IMR-90 (cell line): ENCODE measurements around the gene CANX. TPM values are rescaled to one million over a fixed set of nuclear protein-coding genes. Genes with fewer than 3 reads are reported as not detected.

Experiments used
- ATAC-seq: fragments of 200-7000 bp; cut with Tn5 transposase; 2 replicates; pipeline ENCODE4 v1.9.1; 2020; ENCODE audit warnings: low read depth, mild to moderate bottlenecking, moderate library complexity
- Bru-seq: library from RNA; stranded (reverse); fragments of 400-500 nt; gene quantifications from one replicate; lab custom pipeline; 2021; lab: Mats Ljungman, UMichigan
- BruChase-seq, 2 experiments: library from RNA; stranded (reverse); fragments of 400-500 nt; gene quantifications; one replicate each; lab custom pipeline; 2021; lab: Mats Ljungman, UMichigan
- BruUV-seq: library from RNA; stranded (reverse); fragments of 400-500 nt; replicated peaks from 2 replicates; lab custom pipeline; 2021; lab: Mats Ljungman, UMichigan
- CTCF ChIA-PET: fragments of 300-600 bp; formaldehyde crosslinking; extraction: SDS; loops from one replicate; lab custom pipeline; 2021; ENCODE audit warnings: antibody characterized with exemption; lab: Yijun Ruan, JAX
- POLR2A ChIA-PET: fragments of 300-600 bp; sonication (Branson Sonifier 250); formaldehyde crosslinking; loops from one replicate; lab custom pipeline; 2022; ENCODE audit warnings: antibody characterized with exemption; ENCODE audit not compliant: unreplicated experiment; lab: Charles Lee
- DNase-seq: peaks from one replicate; pipeline ENCODE4 v3.0.0; 2013
- H2AFZ ChIP-seq: replicated peaks from 2 replicates; pipeline ENCODE3; 2013; ENCODE audit warnings: low read length, mild to moderate bottlenecking; ENCODE audit not compliant: poor library complexity
- H2AK5ac ChIP-seq: 2 replicates; pipeline ENCODE4 v1.6.1; 2013; ENCODE audit warnings: low read depth, low read length, inconsistent platforms
- H2AK9ac ChIP-seq: replicated peaks from 2 replicates; pipeline ENCODE3; 2013; ENCODE audit warnings: mild to moderate bottlenecking, low read depth, low read length, moderate library complexity; ENCODE audit not compliant: poor library complexity
- H2BK120ac ChIP-seq: 2 replicates; pipeline ENCODE4 v1.6.1; 2013; ENCODE audit warnings: low read depth, low read length, inconsistent platforms
- H2BK15ac ChIP-seq: 3 replicates; pipeline ENCODE4 v1.6.1; 2013; ENCODE audit warnings: low read depth, low read length, inconsistent platforms
- H2BK20ac ChIP-seq: 2 replicates; pipeline ENCODE4 v1.6.1; 2013; ENCODE audit warnings: low read depth, mild to moderate bottlenecking, inconsistent platforms, low read length, moderate library complexity
- H2BK5ac ChIP-seq: 2 replicates; pipeline ENCODE4 v1.6.1; 2013; ENCODE audit warnings: mild to moderate bottlenecking, low read depth, low read length, inconsistent platforms; ENCODE audit not compliant: poor library complexity, severe bottlenecking
- H3K14ac ChIP-seq: replicated peaks from 2 replicates; pipeline ENCODE4 v1.6.1; 2013; ENCODE audit warnings: low read depth, low read length, inconsistent platforms
- H3K18ac ChIP-seq: 2 replicates; pipeline ENCODE4 v1.6.1; 2013; ENCODE audit warnings: low read depth, low read length, control low read depth
- H3K23ac ChIP-seq: 2 replicates; pipeline ENCODE4 v1.6.1; 2013; ENCODE audit warnings: low read depth, low read length, inconsistent platforms
- H3K27ac ChIP-seq: 2 replicates; pipeline ENCODE4 v1.5.1; 2013; ENCODE audit warnings: mild to moderate bottlenecking, control low read depth, low read length; ENCODE audit not compliant: insufficient read depth
- H3K27me3 ChIP-seq: 2 replicates; pipeline ENCODE4 v1.6.1; 2013; ENCODE audit warnings: low read length; ENCODE audit not compliant: control insufficient read depth, insufficient read depth
- H3K36me3 ChIP-seq: 2 replicates; pipeline ENCODE4 v1.6.1; 2013; ENCODE audit warnings: low read length, mixed read lengths; ENCODE audit not compliant: control insufficient read depth, insufficient read depth
- H3K4ac ChIP-seq: 2 replicates; pipeline ENCODE4 v1.6.1; 2013; ENCODE audit warnings: low read depth, low read length, inconsistent platforms
- H3K4me1 ChIP-seq: 2 replicates; pipeline ENCODE4 v1.6.1; 2013; ENCODE audit warnings: low read length, mixed read lengths; ENCODE audit not compliant: control insufficient read depth, insufficient read depth
- H3K4me2 ChIP-seq: 2 replicates; pipeline ENCODE4 v1.6.1; 2013; ENCODE audit warnings: low read depth, mild to moderate bottlenecking, control low read depth, low read length, moderate library complexity
- H3K4me3 ChIP-seq: 2 replicates; pipeline ENCODE4 v1.5.1; 2013; ENCODE audit warnings: low read depth, mild to moderate bottlenecking, control low read depth, low read length, moderate library complexity; ENCODE audit not compliant: insufficient read depth
- H3K56ac ChIP-seq: 2 replicates; pipeline ENCODE4 v1.6.1; 2013; ENCODE audit warnings: low read length, inconsistent platforms; ENCODE audit not compliant: insufficient read depth; ENCODE audit errors: extremely low read depth
- H3K79me1 ChIP-seq, 2 experiments: 2 replicates each; pipeline ENCODE4 v1.6.1; 2013; ENCODE audit warnings: low read length in 2 of 2, inconsistent platforms in 1 of 2, low read depth in 1 of 2
- H3K9ac ChIP-seq: 2 replicates; pipeline ENCODE4 v1.6.1; 2013; ENCODE audit warnings: low read depth, low read length, control low read depth
- H3K9me1 ChIP-seq: 2 replicates; pipeline ENCODE4 v1.6.1; 2013; ENCODE audit warnings: low read length, inconsistent platforms; ENCODE audit not compliant: insufficient read depth
- H3K9me3 ChIP-seq: 2 replicates; pipeline ENCODE4 v1.6.1; 2013; ENCODE audit warnings: low read length; ENCODE audit not compliant: control insufficient read depth, insufficient read depth
- H4K20me1 ChIP-seq: 2 replicates; pipeline ENCODE4 v1.6.1; 2013; ENCODE audit warnings: low read length, inconsistent platforms; ENCODE audit not compliant: insufficient read depth
- H4K5ac ChIP-seq: 2 replicates; pipeline ENCODE4 v1.6.1; 2013; ENCODE audit warnings: mild to moderate bottlenecking, low read depth, low read length, control low read depth
- H4K8ac ChIP-seq, 2 experiments: 2 replicates each; pipeline ENCODE4 v1.6.1; 2013; ENCODE audit warnings: low read depth in 2 of 2, low read length in 2 of 2, control low read depth in 1 of 2, inconsistent platforms in 1 of 2
- H4K91ac ChIP-seq: 2 replicates; pipeline ENCODE4 v1.6.1; 2013; ENCODE audit warnings: low read depth, low read length, inconsistent platforms; ENCODE audit not compliant: insufficient read depth
- BHLHE40 ChIP-seq: fragments of 150-350 bp; IDR thresholded peaks from 2 replicates; pipeline ENCODE4 v1.6.1; 2016; ENCODE audit warnings: mild to moderate bottlenecking, low read depth, low read length
- CEBPB ChIP-seq: IDR thresholded peaks from 2 replicates; pipeline ENCODE4 v1.6.1; 2012; ENCODE audit warnings: low read depth, low read length, improper control_type of control experiment
- CHD1 ChIP-seq: IDR thresholded peaks from 2 replicates; pipeline ENCODE4 v1.6.1; 2012; ENCODE audit warnings: low read depth, low read length, improper control_type of control experiment
- MAZ ChIP-seq: IDR thresholded peaks from 2 replicates; pipeline ENCODE4 v1.6.1; 2012; ENCODE audit warnings: low read depth, mild to moderate bottlenecking, low read length, improper control_type of control experiment, moderate library complexity, borderline replicate concordance
- MXI1 ChIP-seq: IDR thresholded peaks from 2 replicates; pipeline ENCODE4 v1.6.1; 2012; ENCODE audit warnings: low read depth, mild to moderate bottlenecking, low read length, moderate library complexity, borderline replicate concordance
- POLR2A ChIP-seq: IDR thresholded peaks from 2 replicates; pipeline ENCODE4 v1.6.1; 2012; ENCODE audit warnings: mild to moderate bottlenecking, low read depth, low read length
- USF2 ChIP-seq: fragments of 150-350 bp; IDR thresholded peaks from 2 replicates; pipeline ENCODE4 v1.6.1; 2017; ENCODE audit warnings: mild to moderate bottlenecking, antibody characterized with exemption, low read length, low read depth
- WGBS, 2 experiments: methylation state at CpG; one replicate each; pipeline versions ENCODE4 v1.1.5 to v1.1.7; 2013; ENCODE audit warnings: missing lambda C conversion rate in 2 of 2; ENCODE audit not compliant: insufficient read length in 1 of 2; ENCODE audit errors: extremely low coverage in 2 of 2; 5-methylcytosine and 5-hydroxymethylcytosine counted together
- dilution Hi-C: fragments of 300-500 bp; cut with HindIII; formaldehyde crosslinking; loops from one replicate; pipeline ENCODE4 v1.14.3; 2018; ENCODE audit warnings: low sequenced_read_pairs; ENCODE audit not compliant: unreplicated experiment
- in situ Hi-C: fragments of 300-500 bp; cut with MboI; formaldehyde crosslinking; loops from 3 replicates; pipeline ENCODE4 v1.14.3; 2019; ENCODE audit warnings: low sequenced_read_pairs, inconsistent platforms, mixed read lengths
- intact Hi-C: fragments of 100-400 bp; cut with micrococcal nuclease; formaldehyde crosslinking; loops from 2 replicates; pipeline ENCODE4 v1.10.0; 2022
- long read RNA-seq: library from polyadenylated mRNA; unstranded; transcript quantifications from one replicate; pipeline ENCODE4 v2.0.0, GENCODE V29; 2021; ENCODE audit not compliant: unreplicated experiment
- polyA plus RNA-seq, 3 experiments: library from polyadenylated mRNA; depleted of rRNA; stranded (reverse); fragments of >200 nt; gene quantifications; 2 replicates each; pipeline ENCODE4 v1.2.3, GENCODE V29; 2012; ENCODE audit warnings: low replicate concordance in 1 of 3
- total RNA-seq: library from RNA; depleted of rRNA; stranded (reverse); fragments of >200 nt; gene quantifications from 2 replicates; pipeline ENCODE4 v1.2.3, GENCODE V29; 2012; rRNA removed

Gene CANX, protein sequence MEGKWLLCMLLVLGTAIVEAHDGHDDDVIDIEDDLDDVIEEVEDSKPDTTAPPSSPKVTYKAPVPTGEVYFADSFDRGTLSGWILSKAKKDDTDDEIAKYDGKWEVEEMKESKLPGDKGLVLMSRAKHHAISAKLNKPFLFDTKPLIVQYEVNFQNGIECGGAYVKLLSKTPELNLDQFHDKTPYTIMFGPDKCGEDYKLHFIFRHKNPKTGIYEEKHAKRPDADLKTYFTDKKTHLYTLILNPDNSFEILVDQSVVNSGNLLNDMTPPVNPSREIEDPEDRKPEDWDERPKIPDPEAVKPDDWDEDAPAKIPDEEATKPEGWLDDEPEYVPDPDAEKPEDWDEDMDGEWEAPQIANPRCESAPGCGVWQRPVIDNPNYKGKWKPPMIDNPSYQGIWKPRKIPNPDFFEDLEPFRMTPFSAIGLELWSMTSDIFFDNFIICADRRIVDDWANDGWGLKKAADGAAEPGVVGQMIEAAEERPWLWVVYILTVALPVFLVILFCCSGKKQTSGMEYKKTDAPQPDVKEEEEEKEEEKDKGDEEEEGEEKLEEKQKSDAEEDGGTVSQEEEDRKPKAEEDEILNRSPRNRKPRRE
- total RNA-seq (345 and 552 TPM in 2 replicates), polyA plus RNA-seq (2012; rRNA removed) (216 and 233 TPM in 2 replicates), Bru-seq, nascent RNA (percentile 93 among the genes with signal in this experiment), BruChase-seq, experiment 1, labeled RNA remaining after a 6-hour chase (percentile 99 among the genes with signal in this experiment), BruChase-seq, experiment 2, labeled RNA remaining after a 2-hour chase (percentile 97 among the genes with signal in this experiment)
- 37.1 and 61.3 TPM in 2 replicates for polyA plus RNA-seq (2012; cell fraction: cytosol; rRNA removed)
- polyA plus RNA-seq (2012; cell fraction: nucleus; rRNA removed; ENCODE audit: low replicate concordance): 10.6 and 62.2 TPM in 2 replicates
- long read RNA-seq, full-length matches to known transcripts: 778 of 924 reads
- long read RNA-seq, partial matches to known transcripts: 104 of 924 reads
- long read RNA-seq, other reads (novel, unspliced or antisense): 42 of 924 reads

GRCh38 chr5:179698935-179699615 is at the start of gene CANX:
Gene CANX, plus strand, starts transcription at chr5:179698967. Its CDS starts 6,715 bp downstream, at chr5:179705682.
- Histone ChIP-seq H2AK9ac (peak within 1 kb of the TSS; percentile 99), H3K18ac (peak within 1 kb of the TSS; percentile 93), H3K4me1 (peaks cover 2% of the 10 kb centered on the region; the same call in 1 of the 2 replicates), H2AFZ (peak within 1 kb of the TSS; percentile 94), H3K4me3 (peak within 1 kb of the TSS; percentile 86), H3K4ac (peak within 1 kb of the TSS; percentile 96), H3K23ac (peak within 1 kb of the TSS; percentile 98), H4K5ac (peak within 1 kb of the TSS; percentile 95), H3K79me1 (peaks cover 16 to 33% of the 10 kb centered on the region in 2 experiments), H2BK120ac (peak within 1 kb of the TSS; percentile 52; the same call in 1 of the 2 replicates), H2BK20ac (peak within 1 kb of the TSS; percentile 43; the same call in 1 of the 2 replicates), H2BK5ac (peak within 1 kb of the TSS; percentile 94), H3K14ac (peak within 1 kb of the TSS; percentile 99), H3K9ac (peak within 1 kb of the TSS; percentile 86), H3K27me3 (no peaks in the 10 kb centered on the region), H4K91ac (peak within 1 kb of the TSS; percentile 85), H3K9me3 (no peaks in the 10 kb centered on the region), H3K27ac (peak within 1 kb of the TSS; percentile 94), H3K36me3 (peaks cover 20% of the 10 kb centered on the region), H4K8ac (peak within 1 kb of the TSS; percentile 98), H4K20me1 (peaks cover 42% of the 10 kb centered on the region), H2AK5ac (peak within 1 kb of the TSS; percentile 91), H2BK15ac (peak within 1 kb of the TSS; percentile 81; the same call in 2 of the 3 replicates), H3K9me1 (peaks cover 4% of the 10 kb centered on the region; the same call in 1 of the 2 replicates), H3K4me2 (peak within 1 kb of the TSS; percentile 93), H3K56ac (peak within 1 kb of the TSS; percentile 97)
- peak; percentile 50; the same call in 1 of the 2 replicates for TF ChIP-seq MXI1
- no peak for TF ChIP-seq MAZ
- peak; percentile 90 for TF ChIP-seq POLR2A
- TF ChIP-seq CHD1: 0 out of 2 replicates have a peak, but pooled peaks have one; percentile 71
- no peak for TF ChIP-seq CEBPB
- TF ChIP-seq USF2: peak; percentile 96
- TF ChIP-seq BHLHE40: peak; percentile 96
- BruUV-seq: no TSS peak
- POLR2A ChIA-PET: interaction anchor here (0.6 kb wide), 1 partner anchor 15 kb away, joined by 3 read pairs; no protein-coding TSS in a partner anchor
- 1% methylated on average over 25 of the region's 58 CpGs; no CpG with 5 or more reads in 1 of the 2 experiments for WGBS, 2 experiments
- ATAC-seq (peak; percentile 4), DNase-seq (no peak)
- dilution Hi-C loops (no loop called here), in situ Hi-C loops (no loop called here), intact Hi-C loops (loop anchor here (5.0 kb wide), 2 partner anchors 33 to 77 kb away; partner anchors contain the start of genes HNRNPH1 and MAML1)
- CTCF ChIA-PET: no interaction called here
